Measurements from ENCODE around the gene PAK4.

PAK4 gene

GRCh38 chr19:39180749-39181148 lies 55.2 kb downstream of the PAK4 start:
- no peak for DNase-seq (ENCODE audit: low read depth in 2 of 2)

- no peak for DNase-seq (ENCODE audit: low read depth in 2 of 2)
These were observed 56.1 kb downstream of the PAK4 start for GRCh38 chr19:39181500-39182173.

- no peak for DNase-seq (ENCODE audit: low read depth in 2 of 2)
These were observed 56.6 kb downstream of the PAK4 start for GRCh38 chr19:39182174-39182505.

DNA sequence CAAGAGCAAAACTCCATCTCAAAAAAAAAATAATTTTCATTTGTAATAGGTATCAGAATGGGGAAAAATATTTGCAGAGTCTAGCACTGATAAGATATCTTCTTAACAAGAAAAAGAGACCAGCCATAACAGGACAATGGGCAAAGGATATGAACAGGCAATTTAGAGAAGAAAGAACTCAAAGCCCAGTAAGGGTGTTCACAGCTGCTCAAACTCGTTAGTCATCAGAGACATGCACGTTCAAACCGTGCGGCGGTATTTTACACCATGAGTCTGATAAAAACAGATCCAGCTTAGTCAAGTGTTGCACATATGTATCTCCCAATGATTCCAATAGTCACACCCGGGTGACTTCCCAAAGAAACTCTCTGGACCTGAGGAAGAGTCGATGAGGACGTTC lies 57.5 kb downstream of the PAK4 start:
- no peak for DNase-seq (ENCODE audit: low read depth in 2 of 2)

DNA sequence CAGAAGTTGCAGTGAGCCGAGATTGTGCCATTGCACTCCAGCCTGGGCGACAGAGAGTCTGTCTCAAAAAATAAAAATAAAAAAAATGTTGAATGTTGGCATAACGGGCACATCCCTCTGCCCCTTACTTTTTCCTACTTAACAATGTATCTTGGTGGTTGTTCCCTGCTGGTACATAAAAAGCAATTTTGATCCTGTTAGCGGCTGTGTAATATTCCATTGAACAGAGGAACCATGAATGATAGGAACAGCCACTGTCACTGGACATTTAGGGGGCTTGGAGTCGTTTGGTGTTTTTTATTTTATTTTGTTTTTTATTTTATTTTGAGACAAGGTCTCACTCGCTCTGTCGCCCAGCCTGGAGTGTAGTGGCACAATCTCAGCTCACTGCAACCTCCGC lies 60.8 kb downstream of the PAK4 start:
- DNase-seq (ENCODE audit: low read depth in 2 of 2) = no peak

DNA sequence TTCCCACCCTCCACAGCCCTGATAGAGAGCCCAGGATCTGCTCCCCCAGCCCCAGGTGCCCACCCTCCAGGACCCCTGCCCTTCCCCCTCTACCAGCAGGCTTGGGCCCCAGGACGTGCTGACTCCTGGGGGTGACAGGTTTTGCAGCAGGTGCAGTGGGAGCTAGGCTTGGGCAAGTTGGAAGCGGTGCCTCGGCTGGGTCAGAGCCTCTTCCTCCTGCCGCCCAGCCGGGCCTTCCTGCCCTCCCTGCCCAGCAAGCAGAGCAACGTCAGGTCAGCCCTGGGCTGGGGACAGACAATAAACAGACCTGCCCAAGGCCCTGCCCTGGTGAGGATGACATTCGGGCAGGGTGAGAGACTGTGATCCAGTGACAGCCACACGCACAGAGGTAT lies 62.0 kb downstream of the PAK4 start:
- no peak for DNase-seq (ENCODE audit: low read depth in 2 of 2)

- no peak for DNase-seq (ENCODE audit: low read depth in 2 of 2)
These were observed 63.4 kb downstream of the PAK4 start for GRCh38 chr19:39188960-39189359.

GRCh38 chr19:39190768-39191167 lies 65.2 kb downstream of the PAK4 start:
- DNase-seq (ENCODE audit: low read depth in 2 of 2) = no peak

DNA sequence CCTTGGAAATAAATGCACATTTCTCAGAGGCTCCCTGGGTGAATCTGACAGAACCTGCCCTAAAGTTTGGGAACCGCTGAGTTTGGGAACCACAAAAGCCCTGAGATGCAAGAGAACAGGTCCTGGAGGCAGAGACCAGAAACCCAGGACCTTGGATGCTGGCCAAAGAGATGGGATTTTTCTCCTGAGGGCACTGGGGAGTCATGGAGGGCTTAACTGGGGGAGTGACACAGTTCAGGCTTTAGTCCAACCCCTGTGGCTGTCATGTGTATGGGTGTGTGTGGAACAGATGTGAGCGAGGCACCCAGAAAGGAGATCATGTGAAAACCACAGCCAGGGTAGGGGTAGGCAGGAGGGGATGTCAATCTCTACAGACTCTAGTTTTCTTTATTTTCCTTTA lies 67.3 kb downstream of the PAK4 start:
- no peak for DNase-seq (ENCODE audit: low read depth in 2 of 2)

GRCh38 chr19:39193803-39194202 lies 68.2 kb downstream of the PAK4 start:
- no peak for DNase-seq (ENCODE audit: low read depth in 2 of 2)

- no peak for DNase-seq (ENCODE audit: low read depth in 2 of 2)
These were observed 69.4 kb downstream of the PAK4 start for GRCh38 chr19:39194832-39195542.

DNA sequence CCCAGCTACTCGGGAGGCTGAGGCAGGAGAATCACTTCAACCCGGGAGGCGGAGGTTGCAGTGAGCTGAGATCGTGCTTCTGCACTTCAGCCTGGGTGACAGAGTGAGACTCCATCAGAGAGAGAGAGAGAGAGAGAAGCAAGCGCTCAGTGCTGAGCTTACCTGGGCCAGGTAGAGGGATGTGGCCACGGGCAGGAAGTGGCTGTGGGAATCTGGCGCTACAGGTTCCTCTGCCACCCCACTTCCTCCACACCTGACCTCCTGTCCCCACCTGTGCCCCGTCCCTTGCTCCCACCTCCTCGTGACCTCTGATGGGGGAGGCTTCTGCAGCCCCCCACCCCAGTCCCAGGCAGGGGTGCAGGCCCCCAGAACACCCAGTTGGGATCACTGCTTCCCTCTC lies 70.2 kb downstream of the PAK4 start:
- no peak for DNase-seq (ENCODE audit: low read depth in 2 of 2)

GRCh38 chr19:39196320-39196719 lies 70.7 kb downstream of the PAK4 start:
- no peak for DNase-seq (ENCODE audit: low read depth in 2 of 2)

DNA sequence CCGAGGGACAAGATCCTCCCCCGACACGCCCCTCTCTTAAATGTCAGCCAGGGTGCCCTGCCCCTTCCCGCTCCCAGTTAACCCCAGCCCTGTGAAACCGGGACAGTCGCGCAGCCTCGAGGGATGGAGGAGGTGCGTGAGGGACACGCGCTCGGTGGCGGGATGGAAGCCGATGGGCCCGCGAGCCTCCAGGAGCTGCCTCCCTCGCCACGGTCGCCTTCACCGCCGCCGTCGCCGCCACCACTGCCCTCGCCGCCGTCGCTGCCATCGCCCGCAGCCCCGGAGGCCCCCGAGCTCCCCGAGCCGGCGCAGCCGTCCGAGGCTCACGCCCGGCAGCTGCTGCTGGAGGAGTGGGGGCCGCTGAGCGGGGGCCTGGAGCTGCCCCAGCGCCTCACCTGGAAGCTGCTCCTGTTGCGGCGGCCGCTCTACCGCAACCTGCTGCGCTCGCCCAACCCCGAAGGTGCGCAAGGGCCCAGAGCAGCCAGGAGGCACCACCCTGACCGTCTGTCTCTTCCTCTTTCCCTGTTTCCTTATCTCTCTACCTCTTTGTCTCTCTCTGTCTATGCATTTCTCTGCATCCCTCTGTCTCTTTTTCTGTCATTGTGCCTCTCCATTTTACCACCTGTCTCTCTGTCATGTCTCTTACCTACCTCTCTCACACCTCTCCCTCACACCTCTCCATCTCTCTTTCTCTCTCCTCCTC lies 71.4 kb downstream of the PAK4 start, which contains the start of gene NCCRP1:
TSS of gene NCCRP1 (plus strand) at position 105 of the 703 bp plus-strand sequence. CDS start at position 124, 19 bp downstream.
- DNase-seq (ENCODE audit: low read depth in 2 of 2) = no peak

GRCh38 chr19:39197808-39198207 lies 72.2 kb downstream of the PAK4 start:
- DNase-seq (ENCODE audit: low read depth in 2 of 2) = no peak

- DNase-seq (ENCODE audit: low read depth in 2 of 2) = no peak
These were observed 73.4 kb downstream of the PAK4 start for GRCh38 chr19:39199025-39199424.

DNA sequence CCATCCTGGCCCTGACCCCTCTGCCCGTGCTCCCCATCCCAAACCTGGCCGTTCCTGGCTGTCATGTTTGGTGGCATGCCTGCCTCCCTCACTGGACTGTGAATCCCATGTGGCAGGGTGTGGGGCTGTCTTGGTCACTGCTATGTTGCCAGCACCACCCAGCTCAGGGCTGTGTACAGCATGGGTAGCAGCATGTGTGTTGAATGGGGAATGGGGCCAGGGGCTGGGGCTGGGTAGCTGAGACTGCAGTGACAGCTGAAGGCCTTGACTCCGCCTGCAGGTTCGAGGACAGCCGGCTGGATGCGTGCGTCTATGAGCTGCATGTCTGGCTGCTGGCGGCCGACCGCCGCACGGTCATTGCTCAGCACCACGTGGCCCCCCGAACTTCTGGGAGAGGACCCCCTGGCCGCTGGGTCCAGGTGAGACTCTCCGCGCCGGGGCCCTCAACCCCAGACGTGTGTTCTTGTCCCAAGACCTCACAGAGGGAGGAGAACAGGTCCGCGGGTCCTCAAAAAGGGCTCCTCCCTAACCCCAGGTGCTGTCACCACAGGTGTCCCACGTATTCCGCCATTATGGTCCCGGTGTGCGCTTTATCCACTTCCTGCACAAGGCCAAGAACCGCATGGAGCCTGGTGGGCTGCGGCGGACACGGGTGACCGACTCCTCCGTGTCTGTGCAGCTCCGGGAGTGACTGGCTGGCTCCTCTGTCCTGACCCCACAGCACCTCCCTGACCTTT lies 74.6 kb downstream of the PAK4 start:
- no peak for DNase-seq (ENCODE audit: low read depth in 2 of 2)

GRCh38 chr19:39200803-39201115 lies 75.2 kb downstream of the PAK4 start:
- no peak for DNase-seq (ENCODE audit: low read depth in 2 of 2)

DNA sequence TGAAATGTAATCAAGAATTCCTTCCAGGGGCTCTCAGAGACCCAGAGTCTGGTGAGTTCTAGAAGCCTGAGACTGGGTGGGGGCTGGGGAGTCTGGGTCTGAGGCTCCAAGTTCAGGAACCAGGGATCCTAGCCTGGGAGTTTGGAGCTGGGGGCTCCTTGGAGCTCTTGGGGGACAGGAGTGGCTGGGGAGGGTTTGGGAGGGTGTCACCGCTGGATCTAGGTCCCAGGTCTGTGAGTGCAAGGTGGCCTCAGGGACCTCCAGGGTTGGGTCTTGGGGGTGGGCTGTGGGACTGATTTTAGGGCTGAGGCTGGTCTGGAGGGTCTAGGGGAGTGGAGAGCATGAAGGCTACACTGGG lies 77.4 kb downstream of the PAK4 start:
- DNase-seq (ENCODE audit: low read depth in 2 of 2) = no peak

DNA sequence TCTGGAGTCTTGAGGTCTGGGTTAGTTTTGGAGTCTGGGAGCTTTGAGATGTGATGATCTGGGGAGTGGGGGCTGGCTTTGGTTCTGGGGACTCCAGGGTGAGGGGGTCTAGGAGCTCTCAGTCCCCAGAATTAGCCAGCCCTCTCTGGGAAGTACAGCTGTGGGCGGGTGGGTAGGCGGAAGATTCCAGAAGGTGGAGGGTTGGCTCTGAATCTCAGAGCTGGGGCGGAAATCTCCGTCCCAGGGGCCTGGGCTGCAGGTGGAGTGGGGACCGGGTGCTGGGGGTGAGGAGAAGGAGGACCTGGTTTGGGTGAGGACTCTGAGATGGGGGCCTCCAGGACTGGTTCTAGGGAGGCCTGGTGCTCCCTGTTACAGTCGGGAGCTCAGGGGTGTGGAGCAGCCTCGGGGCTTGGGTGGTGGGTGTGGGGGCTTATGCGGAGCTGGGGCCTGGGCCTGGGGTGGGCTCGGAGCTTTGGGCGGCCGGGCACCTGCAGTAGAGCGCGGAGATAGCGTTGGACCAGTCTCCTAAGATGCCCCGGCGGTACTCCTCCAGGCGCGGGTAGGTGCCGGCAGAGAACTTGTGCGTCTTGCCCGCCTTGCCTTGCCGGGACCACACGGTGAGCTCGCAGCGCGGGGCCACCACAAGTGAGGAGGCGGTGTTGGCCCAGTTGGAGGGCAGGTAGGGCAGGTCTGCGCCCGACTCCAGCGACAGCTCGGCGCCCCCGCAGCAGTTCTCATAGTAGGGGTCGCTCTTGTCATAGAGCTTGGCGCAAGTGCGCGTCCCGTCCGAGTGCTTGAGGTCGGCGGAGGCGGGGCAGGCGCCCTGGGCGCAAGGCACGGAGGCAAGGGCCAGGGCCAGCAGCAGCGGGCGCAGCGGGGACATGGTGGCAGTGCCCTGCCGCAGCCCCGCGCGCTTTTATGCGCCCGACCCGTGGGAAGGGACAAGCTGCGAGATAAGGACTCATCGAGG lies 78.1 kb downstream of the PAK4 start, which contains the start of gene SYCN:
TSS of gene SYCN (minus strand) at position 892 of the 970 bp plus-strand sequence. CDS start at position 883, 9 bp downstream.
- DNase-seq (ENCODE audit: low read depth in 2 of 2) = no peak

DNA sequence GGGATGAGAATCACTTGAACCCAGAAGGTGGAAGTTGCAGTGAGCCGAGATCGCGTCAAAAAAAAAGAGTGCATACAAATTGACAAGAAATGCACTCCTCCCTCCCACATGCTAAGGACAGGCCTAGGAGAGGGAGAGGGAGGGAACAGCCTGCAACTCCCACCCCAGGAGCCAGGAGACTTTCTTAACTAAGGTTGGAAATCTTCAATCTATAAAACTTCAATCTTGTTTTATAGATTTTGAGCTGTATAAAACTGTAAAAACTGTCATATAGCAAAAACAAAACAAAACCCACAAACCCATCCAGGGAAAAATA lies 79.8 kb downstream of the PAK4 start:
- no peak for DNase-seq (ENCODE audit: low read depth in 2 of 2)
